DOHH2 (cell line): ENCODE data around the gene SMIM27.
"Not testable (repeated sequence)": the region's sequence is repeated elsewhere in the genome, so short reads cannot be mapped to it uniquely, and the experiment has no call there.

Experiments
- H3F3A ChIP-seq: fragments of 200-600 bp; sonication (generic), shearing (Covaris generic); 2 replicates; pipeline ENCODE4 v1.6.0; 2016; ENCODE audit warnings: antibody characterized with exemption, mild to moderate bottlenecking; ENCODE audit not compliant: control insufficient read depth, insufficient read depth
- H3K27ac ChIP-seq: fragments of 200-600 bp; sonication (generic); 2 replicates; pipeline ENCODE4 v1.5.1; 2014; ENCODE audit warnings: low read depth, mild to moderate bottlenecking, low read length, moderate library complexity
- H3K27me3 ChIP-seq: fragments of 200-600 bp; sonication (generic); 2 replicates; pipeline ENCODE4 v1.6.1; 2014; ENCODE audit warnings: mild to moderate bottlenecking, low read length, mixed read lengths; ENCODE audit not compliant: control insufficient read depth
- H3K36me3 ChIP-seq: fragments of 200-600 bp; sonication (generic); 2 replicates; pipeline ENCODE4 v1.6.1; 2014; ENCODE audit warnings: mild to moderate bottlenecking, low read length, moderate library complexity, mixed read lengths; ENCODE audit not compliant: control insufficient read depth
- H3K4me1 ChIP-seq: fragments of 200-600 bp; sonication (generic); 2 replicates; pipeline ENCODE4 v1.6.1; 2014; ENCODE audit warnings: mild to moderate bottlenecking, low read length, mixed read lengths; ENCODE audit not compliant: control insufficient read depth
- H3K4me2 ChIP-seq: fragments of 200-600 bp; sonication (generic); 2 replicates; pipeline ENCODE4 v1.6.0; 2014; ENCODE audit warnings: mild to moderate bottlenecking, low read length, moderate library complexity
- H3K4me3 ChIP-seq: fragments of 200-600 bp; sonication (generic); 2 replicates; pipeline ENCODE4 v1.5.1; 2014; ENCODE audit warnings: mild to moderate bottlenecking, low read length, mixed read lengths
- H3K79me2 ChIP-seq: fragments of 200-600 bp; sonication (generic); 2 replicates; pipeline ENCODE4 v1.6.1; 2014; ENCODE audit warnings: mild to moderate bottlenecking, low read length, mixed read lengths; ENCODE audit not compliant: control insufficient read depth
- H3K9me2 ChIP-seq: fragments of 200-600 bp; sonication (generic); replicated peaks from 2 replicates; pipeline ENCODE4 v1.6.1; 2014; ENCODE audit warnings: mild to moderate bottlenecking, low read length, mixed read lengths; ENCODE audit not compliant: control insufficient read depth
- H3K9me3 ChIP-seq: fragments of 200-600 bp; sonication (generic); 2 replicates; pipeline ENCODE4 v1.6.1; 2014; ENCODE audit warnings: antibody characterized with exemption, low read length, mixed read lengths; ENCODE audit not compliant: control insufficient read depth, insufficient read depth
- H4K20me1 ChIP-seq: fragments of 200-600 bp; sonication (generic); 2 replicates; pipeline ENCODE4 v1.6.0; 2014; ENCODE audit warnings: low read depth, mild to moderate bottlenecking, antibody characterized with exemption, low read length, moderate library complexity; ENCODE audit not compliant: control insufficient read depth, insufficient read depth
- EZH2phosphoT487 ChIP-seq: fragments of 200-600 bp; sonication (generic); IDR thresholded peaks from 2 replicates; pipeline ENCODE4 v1.6.1; 2017; ENCODE audit warnings: borderline replicate concordance, mild to moderate bottlenecking, antibody characterized with exemption, low read length, moderate library complexity, mixed read lengths
- TF ChIP-seq, protein P1 (sequence below): fragments of 200-600 bp; sonication (generic); IDR thresholded peaks from one replicate; pipeline ENCODE4 v1.5.1; 2014; ENCODE audit warnings: antibody characterized with exemption, mild to moderate bottlenecking, low read depth, low read length; ENCODE audit not compliant: poor library complexity, severe bottlenecking

The SMIM27 gene

DNA sequence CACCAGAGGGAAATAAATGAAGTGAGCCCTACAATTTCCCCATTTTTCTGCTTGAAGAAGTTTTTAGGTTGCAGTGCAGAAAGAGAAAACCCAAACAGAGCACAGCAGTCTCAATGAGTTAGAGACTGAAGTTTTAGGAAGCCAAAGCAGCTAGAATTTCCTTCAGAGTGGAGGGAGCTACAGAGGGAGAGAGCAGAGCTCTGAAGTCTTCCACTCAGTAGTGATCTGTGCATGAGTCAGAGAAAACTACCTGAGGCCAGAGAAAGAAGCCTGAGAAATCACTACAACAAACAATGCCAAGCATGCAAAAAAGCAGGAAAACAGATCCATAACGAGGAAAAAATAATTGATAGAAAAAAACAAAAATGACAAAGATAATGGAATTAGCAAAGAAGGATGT lies 38.8 kb downstream of the SMIM27 start:
- TF ChIP-seq EZH2phosphoT487: no peak
- TF ChIP-seq, protein P1, sequence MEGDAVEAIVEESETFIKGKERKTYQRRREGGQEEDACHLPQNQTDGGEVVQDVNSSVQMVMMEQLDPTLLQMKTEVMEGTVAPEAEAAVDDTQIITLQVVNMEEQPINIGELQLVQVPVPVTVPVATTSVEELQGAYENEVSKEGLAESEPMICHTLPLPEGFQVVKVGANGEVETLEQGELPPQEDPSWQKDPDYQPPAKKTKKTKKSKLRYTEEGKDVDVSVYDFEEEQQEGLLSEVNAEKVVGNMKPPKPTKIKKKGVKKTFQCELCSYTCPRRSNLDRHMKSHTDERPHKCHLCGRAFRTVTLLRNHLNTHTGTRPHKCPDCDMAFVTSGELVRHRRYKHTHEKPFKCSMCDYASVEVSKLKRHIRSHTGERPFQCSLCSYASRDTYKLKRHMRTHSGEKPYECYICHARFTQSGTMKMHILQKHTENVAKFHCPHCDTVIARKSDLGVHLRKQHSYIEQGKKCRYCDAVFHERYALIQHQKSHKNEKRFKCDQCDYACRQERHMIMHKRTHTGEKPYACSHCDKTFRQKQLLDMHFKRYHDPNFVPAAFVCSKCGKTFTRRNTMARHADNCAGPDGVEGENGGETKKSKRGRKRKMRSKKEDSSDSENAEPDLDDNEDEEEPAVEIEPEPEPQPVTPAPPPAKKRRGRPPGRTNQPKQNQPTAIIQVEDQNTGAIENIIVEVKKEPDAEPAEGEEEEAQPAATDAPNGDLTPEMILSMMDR: no peak
- Histone ChIP-seq H3K36me3 (no peaks in the 10 kb centered on the region), H4K20me1 (no peaks in the 10 kb centered on the region), H3F3A (no peaks in the 10 kb centered on the region), H3K4me2 (no peak overlapping the region), H3K79me2 (no peaks in the 10 kb centered on the region), H3K4me3 (no peak overlapping the region), H3K4me1 (no peaks in the 10 kb centered on the region), H3K9me2 (no peaks in the 10 kb centered on the region), H3K9me3 (no peaks in the 10 kb centered on the region), H3K27me3 (0 out of 2 replicates have a peak, but pooled peaks cover under 1% of the 10 kb centered on the region), H3K27ac (no peak overlapping the region)

DNA sequence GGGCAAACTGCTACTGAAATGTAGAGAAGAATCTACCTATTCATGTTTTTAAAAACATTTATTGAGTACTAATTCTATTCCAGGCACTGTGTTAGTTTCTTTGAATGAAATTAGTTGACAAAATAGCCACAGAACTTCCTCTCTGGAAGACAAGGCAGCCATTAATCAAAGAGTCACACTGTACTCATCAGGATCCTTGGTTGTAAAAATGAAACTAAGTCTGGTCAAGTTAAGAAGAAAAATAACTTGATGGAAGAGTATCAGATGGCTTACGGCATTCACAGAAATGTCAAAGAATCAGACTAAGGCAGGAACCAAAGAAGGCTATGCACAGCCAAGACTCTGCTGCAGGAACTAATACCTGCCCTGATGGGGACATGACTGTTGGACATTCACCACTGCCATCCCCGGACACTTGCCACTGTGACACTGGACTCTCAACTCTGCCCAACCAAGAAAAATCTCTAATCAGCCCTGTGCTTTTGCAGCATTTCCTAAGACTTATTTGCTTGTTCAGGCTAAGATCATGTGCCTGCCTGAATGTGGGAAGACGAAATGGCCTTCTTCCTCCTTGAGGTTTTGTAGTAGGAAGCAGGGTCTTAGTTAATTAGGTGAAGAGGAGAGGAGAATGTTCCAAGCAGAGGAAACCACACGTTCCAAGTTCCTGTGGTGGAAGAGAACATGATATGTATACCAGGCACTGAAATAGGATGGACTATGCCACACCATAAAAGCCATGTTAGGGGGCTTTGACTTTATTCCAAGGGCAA lies 44.2 kb downstream of the SMIM27 start:
- Histone ChIP-seq H3K27me3 (peaks cover 5% of the 10 kb centered on the region; the same call in 1 of the 2 replicates), H3F3A (no peaks in the 10 kb centered on the region), H3K4me2 (no peak overlapping the region), H3K27ac (no peak overlapping the region), H3K79me2 (no peaks in the 10 kb centered on the region), H4K20me1 (no peaks in the 10 kb centered on the region), H3K4me1 (no peaks in the 10 kb centered on the region), H3K9me3 (no peaks in the 10 kb centered on the region), H3K4me3 (no peak overlapping the region), H3K36me3 (no peaks in the 10 kb centered on the region), H3K9me2 (no peaks in the 10 kb centered on the region)
- TF ChIP-seq, protein P1: no peak
- TF ChIP-seq EZH2phosphoT487: no peak

DNA sequence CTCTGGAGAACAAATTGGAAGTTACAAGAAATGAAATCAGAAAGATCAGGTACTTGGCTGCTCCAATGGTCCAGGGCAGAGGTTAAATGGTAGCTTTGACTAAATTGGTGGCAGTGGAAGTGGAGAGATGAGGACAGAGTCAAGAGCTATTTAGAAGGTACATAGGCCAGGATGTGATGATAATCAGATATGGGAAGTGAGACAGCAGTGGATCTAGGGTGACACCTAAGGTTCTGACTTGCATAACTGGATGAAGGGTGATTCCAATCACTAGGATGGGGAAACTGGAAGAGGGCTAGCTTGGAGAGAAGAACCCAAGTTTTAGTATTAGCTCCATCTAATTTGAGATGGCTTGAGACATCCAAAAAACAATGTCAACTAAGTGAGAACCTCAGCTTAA lies 44.8 kb downstream of the SMIM27 start:
- no peaks in the 10 kb centered on the region for H3K9me3 ChIP-seq
- no peak overlapping the region for H3K4me2 ChIP-seq
- H3F3A ChIP-seq: no peaks in the 10 kb centered on the region
- H3K9me2 ChIP-seq: no peaks in the 10 kb centered on the region
- H4K20me1 ChIP-seq: no peaks in the 10 kb centered on the region
- H3K36me3 ChIP-seq: no peaks in the 10 kb centered on the region
- H3K27ac ChIP-seq: no peak overlapping the region
- H3K4me3 ChIP-seq: no peak overlapping the region
- H3K27me3 ChIP-seq: peaks cover 5% of the 10 kb centered on the region; the same call in 1 of the 2 replicates
- H3K4me1 ChIP-seq: no peaks in the 10 kb centered on the region
- TF ChIP-seq, protein P1: no peak
- no peak for TF ChIP-seq EZH2phosphoT487
- no peaks in the 10 kb centered on the region for H3K79me2 ChIP-seq

DNA sequence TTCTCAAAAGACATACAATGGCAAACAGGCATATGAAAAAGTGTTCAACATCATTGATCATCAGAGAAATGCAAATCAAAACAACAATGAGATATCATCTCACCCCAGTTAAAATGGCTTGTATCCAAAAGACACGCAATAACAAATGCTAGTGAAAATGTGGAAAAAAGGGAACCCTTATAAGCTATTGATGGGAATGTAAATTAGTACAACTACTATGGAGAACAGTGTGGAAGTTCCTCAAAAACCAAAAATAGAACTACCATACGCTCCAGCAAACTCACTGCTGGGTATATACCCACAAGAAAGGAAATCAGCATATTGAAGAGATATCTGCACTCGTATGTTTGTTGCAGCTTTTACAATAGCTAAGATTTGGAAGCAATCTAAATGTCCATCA lies 46.9 kb downstream of the SMIM27 start:
- not testable (repeated sequence) for H3K9me3 ChIP-seq, H3K36me3 ChIP-seq, H3K9me2 ChIP-seq, H3K4me1 ChIP-seq, H3K79me2 ChIP-seq, H3F3A ChIP-seq, H4K20me1 ChIP-seq, H3K4me2 ChIP-seq, H3K27ac ChIP-seq, H3K27me3 ChIP-seq, H3K4me3 ChIP-seq
